Activated naive CD4-positive, alpha-beta T cell treated with anti-CD3 and anti-CD28 coated beads, Interleukin-2, amount 50 U/mL, for 16 hours (primary cell): ENCODE measurements around the gene DUS1L.

Experiments
- DNase-seq: peaks from one replicate; pipeline ENCODE4 v3.0.0-alpha.2; 2020

The DUS1L gene

DNA sequence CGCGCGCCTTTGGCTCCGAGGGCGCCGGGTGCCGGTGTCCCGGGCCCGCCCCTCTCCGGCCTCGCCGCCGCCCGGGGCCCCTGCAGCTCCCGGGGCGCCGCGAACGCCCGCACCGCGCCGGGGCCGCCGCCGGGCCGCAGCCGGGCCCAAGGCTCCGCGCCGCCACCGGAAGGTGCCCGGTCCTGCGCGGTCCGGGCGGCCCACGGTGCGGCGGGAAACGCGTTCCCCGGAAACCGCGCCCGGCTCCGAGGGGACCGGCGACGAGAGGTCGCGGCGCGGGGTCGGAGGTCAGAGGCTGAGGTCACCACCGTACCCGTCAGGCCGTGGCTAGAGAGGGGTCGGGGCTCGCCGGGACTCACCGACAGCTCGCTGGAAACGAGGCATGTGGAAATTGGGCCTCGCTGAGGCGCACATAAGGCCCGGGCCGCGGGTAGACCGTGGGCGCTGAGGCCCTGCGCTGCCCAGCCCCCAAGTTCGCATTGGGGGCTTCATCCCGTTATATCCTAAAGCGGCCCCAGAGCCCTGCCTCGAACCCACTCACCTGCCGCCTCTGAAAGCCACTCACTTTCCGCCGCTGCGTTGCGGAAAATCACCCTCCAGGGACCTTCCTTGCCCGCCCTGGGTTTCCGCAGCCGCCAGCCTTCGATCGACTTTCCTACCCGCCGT, at the start of gene DUS1L:
TSS of gene DUS1L (minus strand) at position 167 of the 666 bp plus-strand sequence. CDS start 745 bp downstream, outside the sequence.
- DNase-seq = peak; percentile 71

DNA sequence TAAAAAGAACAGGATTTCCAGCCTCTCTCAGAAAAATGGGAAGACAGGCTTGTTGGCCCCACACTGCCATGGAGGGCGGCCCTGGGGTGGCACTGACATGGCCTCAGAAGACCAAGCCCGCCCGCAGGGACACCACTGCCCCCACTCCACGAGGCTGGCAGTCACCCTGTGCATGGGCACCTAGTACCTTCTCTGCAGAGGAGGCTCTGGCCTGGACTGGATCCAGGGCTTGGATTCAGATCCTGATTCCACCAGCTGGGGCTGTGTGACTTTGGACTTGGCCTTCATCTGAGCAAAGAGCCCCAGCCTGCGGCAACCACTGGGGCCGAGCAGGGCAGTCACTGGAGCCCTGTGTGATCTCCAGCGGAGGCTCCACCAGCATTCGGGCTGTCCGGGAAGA, 49.3 kb upstream of the DUS1L start:
- DNase-seq = no peak

DNA sequence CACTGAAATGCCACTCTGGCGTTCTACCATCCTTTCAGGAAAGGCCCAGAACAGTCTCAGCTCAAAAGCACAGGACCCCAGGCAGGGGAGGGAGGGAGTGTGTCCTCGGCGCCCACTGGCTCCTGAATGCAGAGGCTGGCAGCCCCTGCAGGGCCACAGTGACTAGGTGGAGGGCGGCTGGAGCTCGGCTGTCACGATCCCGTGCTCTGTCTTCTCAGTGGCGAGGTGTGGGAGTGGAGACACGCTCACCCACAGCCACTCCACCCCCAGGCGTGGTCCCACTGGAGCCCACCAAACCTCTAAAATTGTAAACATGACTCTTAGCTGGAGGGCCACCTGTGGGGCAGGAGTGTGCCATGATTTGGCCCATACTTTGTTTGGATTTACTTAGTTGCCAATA, 48.8 kb upstream of the DUS1L start:
- no peak for DNase-seq

DNA sequence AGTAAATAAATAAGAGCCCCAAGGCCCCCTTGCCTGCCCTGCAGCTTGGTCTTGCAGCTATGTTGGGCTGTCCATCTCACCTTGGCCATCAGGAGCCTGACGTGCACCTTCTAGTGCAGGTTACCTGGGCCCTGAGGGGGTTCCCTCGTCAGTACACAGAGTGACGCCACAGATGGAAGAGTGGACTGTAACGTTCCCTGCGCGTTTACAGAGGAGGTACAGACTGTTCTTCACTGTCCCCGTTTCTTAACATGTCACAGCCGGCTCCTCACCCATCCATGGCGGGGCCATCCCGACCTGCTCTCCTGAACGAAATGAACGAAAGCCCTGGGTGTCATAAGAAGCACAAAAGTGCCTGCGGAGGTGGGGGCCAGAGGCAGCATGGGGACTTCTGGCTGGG, 48.3 kb upstream of the DUS1L start:
- DNase-seq = no peak

DNA sequence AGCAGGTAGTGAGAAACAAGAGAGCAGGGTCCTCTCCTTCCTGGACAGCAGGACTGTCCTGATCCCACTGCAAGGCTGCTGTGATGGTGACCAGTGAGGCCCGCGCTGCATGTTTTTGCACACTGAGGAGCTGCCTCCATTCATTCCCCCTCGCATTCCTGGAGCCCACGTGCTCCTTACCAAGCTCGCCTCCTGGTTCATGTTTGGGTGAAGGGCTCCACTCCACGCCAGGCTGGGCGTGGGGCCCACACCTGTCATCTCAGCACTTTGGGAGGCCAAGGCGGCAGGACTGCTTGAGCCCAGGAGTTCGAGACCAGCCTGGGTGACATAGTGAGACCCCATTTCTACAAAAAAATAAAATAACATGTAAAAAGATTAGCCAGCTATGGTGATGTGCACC, 47.8 kb upstream of the DUS1L start:
- no peak for DNase-seq

DNA sequence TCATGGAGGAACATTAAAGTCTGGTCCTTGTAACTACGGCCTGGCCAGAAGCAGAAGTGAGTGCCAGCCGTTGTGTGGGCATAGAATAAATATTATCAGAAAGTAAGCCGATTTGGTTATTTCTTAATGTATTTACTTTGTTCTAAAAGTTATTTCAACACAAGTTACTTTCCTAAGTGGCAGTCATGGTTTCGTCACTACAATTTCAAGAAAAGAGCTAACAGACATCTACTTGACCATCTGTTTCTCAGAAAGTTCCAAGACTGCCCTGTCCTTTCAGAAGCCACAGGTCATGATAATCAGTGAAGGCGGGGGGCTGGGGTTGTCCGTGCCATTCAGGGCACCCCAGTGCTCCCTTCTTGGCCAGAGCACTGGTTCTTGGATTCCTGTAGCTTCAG, 47.3 kb upstream of the DUS1L start:
- no peak for DNase-seq

DNA sequence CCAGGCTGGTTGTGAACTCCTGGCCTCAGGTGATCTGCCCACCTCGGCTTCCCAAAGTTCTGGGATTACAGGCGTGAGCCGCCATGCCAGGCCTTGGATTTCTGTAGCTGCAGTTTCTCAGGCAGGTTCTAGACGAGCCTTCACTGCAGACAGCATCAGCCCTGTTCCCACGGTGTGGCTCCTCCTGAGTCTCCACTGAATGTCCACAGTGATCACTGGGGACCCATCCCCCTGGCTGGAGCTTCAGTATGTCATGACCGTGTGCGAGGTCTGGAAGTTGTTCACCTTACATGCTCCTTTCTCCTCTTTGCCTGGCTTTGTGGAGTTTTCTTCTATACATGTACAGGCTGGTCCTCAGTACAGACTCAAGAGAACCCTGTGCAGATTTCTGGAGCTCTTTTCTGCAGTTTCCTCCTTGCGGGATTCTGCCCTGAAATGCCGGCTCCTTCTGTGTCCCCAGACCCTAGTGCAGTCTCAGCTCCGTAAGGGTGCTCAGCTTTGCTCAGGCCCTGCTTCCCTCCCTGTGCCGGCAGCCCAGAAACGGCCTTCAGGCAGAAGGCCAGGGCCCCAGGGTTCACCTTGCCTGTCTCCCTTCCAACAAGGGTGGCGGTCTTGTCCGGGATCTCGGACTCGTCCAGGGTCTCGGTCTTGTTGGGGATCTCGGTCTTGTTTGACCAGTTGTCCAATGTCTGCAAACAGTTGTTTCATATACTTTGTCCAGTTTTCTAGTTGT, 46.7 kb upstream of the DUS1L start:
- DNase-seq = no peak

DNA sequence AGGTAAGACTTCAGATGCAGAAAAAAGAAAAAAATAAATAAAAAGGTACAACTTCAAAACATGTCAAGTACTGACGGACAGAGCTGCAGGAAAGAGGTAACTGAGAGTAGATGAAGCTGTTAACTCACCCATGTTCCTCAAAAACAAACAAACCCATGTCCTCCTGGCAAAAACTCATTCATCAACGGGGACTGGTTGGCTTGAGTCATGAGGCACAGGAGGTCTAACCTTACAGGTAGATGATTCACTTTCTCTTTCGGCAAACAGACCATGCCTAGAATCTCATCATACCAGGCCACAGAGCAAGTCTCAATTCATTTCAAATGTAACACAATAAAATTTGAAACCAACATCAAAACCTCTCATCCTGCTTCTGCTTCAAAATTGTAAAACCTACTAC, 44.7 kb upstream of the DUS1L start:
- no peak for DNase-seq

DNA sequence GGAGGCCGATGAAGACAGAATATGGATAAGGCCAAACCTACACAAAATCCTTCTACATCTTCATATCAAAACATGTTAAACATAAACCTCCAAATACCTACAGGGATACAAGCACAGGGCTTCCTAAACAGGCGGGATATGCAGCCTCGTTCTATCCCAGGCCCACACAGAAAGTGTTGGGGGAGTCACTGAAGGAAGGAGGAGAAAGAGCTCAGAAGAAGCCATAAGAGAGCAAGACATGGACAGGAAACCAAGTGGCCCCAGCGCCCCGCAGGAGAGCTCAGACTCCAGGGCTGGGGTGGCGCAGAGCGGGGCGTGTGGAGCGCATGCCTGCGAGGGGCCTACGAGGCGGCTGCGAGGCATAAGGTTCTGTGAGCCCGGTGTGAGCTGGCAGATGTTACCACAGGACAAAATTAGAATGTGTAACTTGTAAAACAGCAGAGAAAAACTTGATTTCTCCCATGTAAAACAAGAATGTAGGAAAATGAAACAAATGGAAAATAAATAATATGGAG, 43.4 kb upstream of the DUS1L start:
- DNase-seq = no peak

DNA sequence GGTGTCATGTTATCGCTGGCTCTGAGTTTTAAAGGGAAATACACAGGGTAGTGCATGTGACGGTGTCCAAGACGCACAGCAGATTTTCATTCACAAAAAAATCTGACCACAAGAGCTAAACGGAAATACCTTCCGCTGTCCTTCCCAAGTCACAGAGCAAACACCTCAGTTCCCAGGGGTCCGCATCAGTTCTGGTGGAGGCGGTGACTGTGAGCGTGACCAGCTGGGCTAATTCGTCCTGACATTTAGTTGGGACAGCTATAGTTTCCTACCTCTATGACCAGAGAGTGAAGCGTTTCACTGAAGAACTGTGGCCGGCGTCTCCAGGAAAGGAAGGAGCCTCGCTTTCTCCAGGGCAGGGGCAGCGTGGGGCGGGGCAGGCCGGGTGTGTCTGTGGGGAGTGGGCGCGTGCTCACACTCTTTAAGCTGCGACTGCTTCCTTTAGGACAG, 42.9 kb upstream of the DUS1L start:
- no peak for DNase-seq

DNA sequence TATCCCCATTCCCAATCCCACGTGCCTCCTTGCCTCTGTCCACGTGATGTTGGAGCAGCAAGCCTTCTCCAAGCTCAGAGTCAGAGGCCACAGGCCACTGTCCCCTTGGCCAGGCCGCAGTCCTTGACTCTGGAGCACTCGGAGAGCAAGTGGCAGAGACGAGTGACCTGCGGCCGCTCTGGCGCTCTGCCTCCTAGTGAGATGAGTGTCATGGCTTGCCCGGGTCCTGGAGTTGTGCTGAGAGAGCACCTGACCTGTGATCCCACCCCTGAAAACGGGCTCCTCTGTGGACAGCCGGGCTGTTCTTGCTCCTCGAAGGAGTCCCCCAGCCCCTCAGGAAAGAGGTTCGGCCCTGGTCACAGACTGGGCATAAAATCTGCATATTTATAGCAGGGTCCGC, 42.4 kb upstream of the DUS1L start:
- DNase-seq = no peak

DNA sequence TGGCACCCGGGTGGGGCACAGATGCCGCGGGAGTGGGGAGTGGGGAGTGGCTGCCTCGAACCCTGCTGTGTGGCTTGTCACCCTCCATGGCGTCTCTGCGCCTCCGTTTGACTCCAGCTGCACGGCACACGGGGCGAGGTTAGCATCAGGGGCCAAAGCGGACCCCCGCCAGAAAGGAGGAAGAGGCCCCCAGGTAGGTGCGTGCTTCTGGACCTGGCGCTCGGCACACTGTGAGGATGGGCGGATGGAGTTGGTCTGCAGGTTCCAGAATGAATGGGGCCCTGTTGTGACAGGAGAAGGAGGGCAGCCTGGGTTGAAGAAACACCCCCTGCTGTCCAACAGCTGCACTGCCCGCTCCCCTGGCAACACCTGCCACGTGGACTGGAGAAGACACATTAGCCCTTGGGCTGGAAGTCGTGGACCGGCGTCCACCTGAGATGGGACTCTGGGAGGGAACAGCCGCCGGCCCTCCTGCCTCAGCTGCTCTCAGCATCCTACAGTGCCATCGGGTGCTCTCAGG, 41.8 kb upstream of the DUS1L start:
- DNase-seq = no peak

DNA sequence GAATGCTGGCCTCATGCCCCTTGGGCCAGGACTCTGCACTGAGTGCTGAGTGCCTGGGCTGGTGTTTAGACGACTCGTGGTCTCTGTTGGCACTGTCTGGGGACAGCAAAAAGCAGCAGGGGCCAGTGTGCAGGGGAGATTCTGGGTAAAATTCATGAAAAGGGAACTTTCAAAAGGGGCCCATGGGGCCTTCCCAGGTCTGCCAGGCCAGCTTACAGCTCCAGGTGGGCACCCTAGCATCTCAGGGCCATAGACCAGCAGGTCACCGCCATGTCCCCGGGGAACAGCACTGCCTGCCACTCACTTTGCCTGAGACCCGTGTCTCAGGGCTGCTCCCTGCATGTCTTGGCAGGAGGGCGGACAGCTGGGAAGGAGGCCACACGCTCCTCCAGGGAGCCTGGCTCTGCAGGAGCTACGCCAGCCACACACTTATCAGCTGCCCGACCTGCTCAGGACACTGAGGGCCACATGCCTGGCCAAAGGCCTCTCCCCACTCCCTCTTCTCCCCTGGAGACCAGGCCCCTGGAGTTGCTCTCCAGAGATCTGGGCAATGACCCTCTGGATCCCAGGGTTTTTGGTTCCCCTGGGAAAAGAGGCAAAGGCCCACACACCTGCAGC, 41.2 kb upstream of the DUS1L start:
- DNase-seq = no peak

DNA sequence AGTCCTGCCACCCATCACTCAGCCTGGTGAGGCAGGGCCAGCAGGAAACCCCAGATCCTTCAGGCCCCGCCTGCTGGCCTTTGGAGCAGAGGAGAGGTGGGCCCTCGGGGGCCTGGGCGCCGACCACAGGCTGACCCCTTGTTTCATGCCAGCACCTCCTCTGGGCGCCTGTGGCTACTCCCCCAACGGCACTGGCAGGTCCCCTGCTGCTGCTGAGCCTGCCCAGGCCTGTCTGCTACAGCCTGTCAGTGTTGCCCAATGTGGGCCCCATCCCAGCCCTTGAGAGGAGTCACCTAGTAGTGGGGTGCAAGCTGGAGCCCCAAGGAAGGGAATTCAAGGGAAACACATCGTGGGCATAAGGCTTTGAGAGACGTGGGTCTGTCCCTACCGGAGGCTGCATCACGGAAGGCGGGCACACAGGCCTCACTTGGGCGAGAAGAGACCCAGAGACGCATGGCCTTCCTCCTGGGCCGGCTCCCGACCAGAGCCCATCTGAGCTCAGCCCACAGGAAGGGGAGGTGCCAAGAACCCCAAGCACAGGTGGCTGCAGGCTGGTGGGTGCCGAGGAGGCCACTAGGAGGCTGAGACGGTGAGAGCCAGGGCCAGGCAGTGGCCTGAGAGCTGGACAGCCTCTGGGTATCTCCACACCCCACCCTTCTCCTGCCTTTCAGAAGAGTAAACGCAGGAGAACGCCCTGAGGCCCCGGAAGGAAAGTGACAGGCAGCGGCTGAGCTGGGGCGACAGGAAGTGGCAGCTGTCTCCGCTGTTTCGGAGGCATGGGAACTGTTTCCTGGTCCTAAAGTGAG, 40.5 kb upstream of the DUS1L start:
- peak; percentile 54 for DNase-seq

DNA sequence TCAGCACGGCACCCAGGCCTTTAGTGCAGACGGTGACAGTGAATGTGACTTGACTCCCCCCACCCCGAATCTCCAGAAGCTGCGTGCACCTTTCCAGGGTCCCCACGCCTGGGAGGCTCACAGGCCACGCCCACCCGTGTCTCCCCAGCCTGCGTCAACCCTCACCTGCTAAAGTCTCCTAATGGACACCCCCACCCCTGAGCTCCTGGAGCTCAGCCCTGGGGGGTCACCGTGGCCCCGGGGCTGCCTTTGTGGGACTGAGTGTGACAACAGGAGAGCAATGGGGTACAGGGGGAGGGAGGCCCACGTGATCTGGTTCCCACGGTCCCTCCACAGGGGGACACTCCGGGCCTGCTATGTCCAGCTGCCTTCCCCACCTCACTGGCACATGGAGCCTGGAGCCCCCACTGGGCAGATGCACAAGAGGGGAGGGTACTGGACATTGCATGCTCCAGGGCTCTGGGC, 39.8 kb upstream of the DUS1L start:
- DNase-seq = no peak

DNA sequence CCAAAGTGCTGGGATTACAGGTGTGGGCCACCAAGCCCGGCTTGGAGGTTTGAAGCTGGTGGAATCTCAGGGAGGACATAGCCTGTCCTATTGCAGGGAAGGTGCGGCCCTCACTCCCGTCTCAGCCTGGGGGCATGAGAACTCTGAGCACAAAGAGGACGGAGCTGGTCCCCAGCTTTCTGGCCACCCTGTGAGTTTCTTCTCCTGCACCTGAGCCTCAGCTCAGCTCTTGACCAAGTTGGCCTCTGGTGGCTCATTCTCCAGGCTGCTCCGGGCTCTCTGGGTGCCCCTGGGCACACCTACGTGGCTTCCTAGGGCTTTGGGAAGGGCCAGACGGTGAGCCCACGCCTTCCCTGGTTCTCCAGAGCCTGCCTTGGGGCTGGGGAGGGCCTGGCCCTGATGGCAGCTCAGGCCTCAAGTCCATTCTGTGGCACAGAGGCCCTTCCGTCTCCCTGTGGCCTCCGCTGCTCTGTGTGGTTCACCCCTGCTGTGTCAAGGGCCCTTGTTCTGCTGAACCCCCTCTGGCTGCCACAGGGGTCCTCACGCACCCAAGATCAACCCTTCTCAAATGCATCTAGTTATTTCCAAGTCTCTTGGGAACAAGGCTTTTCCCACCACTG, 39.3 kb upstream of the DUS1L start:
- no peak for DNase-seq

DNA sequence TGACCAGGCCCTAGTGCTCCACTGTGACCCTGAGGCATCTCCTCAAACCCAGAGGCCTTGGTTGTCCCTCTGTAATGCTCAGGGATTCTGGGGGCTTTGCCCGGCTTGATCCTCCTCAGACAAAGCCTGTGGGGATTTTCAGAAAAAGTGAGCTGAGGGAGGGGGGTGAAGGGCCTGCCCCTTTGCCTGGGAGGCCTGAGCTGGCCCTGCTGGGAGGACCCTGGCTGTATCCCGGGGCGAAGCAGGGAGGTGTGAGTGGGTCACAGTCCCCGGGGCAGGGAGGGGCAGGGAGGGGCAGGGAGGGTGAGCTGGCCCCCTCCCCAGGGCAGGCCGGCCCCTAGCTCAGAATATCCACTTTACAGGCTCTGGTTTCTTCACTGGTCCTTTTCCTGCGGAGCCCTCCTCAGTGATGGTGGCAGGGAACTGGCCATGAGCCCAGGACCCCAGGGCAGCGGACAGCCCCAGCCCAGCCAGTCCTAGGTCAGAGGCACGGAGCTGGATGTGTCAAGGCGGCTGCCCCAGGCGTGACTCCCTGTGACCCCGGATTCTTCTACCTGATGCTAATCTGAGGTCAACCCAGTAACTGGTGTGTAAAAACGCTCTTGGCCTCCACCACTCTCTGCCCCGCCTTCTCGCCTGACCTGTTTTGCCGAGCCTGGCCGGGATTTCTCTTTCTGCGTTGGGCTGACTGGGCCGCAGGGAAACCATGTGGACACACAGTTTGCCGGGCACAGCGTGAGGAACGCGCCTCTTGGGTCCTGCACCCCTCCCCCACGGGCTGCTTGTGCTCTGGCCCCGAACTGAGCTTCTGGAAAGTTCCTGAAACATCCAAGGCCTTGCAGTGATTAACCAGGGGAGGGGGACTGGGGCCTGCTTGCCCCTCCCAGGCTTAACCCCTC, 38.2 kb upstream of the DUS1L start:
- DNase-seq = no peak

DNA sequence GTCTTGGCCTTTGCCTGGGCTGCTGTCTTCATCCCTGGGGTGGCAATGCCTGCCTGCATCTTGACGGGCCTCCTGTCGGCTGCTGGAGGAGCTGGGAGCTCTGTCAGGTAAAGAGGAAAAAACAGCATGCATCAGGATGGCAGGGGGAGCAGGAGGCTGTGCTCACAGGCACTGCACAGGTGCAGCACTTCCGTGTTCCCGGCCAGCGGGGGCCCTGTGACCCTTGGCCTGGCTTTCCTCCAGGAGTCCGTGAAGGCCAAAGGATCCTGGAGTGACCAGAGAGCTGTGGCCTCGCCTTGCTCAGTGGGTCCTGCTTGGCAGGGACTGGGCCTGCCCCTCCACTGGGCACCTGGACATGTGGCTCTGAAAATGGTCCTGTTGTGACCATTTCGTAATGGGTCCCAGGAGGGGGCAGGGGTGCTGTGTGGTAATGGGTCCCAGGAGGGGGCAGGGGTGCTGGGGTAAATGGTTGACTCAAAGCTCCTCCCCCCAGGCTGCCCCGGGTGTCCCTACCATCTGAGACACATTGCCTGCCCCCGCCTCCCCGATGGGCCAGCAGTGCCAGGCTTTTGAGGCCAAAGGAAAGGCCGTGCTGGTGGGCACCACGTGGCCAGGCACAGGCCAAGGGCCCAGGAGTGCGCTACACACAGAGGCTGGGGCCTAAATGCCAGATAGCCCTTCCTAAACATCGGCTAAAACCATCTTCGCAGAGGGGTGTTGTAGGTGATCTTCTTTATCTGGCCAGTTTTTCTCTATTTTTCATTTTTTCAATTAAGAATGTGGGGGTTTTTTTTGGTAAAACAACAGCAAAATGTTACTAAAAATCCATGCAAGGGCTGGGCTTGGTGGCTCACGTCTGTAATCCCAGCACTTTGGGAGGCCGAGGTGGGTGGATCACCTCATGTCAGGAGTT, 36.4 kb upstream of the DUS1L start:
- no peak for DNase-seq

DNA sequence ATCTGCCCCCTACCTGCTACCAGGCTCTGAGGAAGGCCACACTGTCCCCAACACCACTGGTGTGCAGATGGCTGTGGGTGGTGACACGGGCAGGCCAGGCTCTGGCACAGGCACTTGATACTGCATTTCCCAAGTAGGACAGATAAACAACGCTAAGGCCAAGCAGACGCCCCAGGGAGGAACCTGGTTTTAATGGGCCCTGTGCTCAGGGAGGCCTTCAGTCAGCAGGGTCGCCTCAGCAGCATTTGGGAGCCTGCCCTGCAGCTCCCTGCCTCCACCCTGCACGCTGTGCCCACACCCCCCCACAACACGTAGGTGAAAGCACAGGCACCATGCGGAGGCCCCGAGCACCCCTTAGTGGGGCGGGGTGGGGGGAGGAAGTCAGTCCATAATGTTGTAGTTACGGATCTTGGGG, 35.7 kb upstream of the DUS1L start:
- no peak for DNase-seq
